Erythroblast (primary cell): ENCODE data around the gene GPC6.

Source experiments
- GATA1 ChIP-seq: IDR thresholded peaks from 2 replicates; pipeline ENCODE4 v1.6.1; 2011; ENCODE audit warnings: low read depth, mild to moderate bottlenecking, control low read depth, low read length, moderate library complexity
- POLR2A ChIP-seq: IDR thresholded peaks from 2 replicates; pipeline ENCODE4 v1.6.1; 2011; ENCODE audit warnings: mild to moderate bottlenecking, low read length

GRCh38 chr13:93521307-93521706 lies 294.7 kb downstream of the GPC6 start:
- TF ChIP-seq POLR2A (no peak), GATA1 (no peak)
